GM19372 (cell line): ENCODE results near the gene DOCK10.

Experiments used
- ATAC-seq: cut with Tn5 transposase; IDR thresholded peaks from one replicate; pipeline ENCODE4 v1.9.1; 2021; ENCODE audit warnings: mild to moderate bottlenecking, low read depth, moderate library complexity; ENCODE audit not compliant: unreplicated experiment

The DOCK10 gene

DNA sequence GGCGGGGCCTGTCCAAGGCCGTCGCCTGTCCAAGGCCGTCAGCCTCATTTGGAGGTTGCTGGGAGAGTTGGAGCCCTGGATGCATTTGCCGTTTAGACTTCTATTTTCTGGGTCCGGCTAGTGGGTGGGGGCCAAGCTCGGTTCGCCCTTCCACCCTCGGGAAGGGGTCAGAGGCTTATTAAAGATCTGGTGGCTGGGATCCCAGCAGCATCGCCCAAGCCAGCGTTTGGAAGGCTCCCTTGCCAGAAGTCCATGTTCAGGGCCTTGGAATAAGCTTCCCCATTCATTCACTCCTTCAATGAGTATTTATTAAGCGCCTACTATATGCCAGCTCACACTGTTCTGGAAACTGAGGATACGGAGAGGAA is 516 bp upstream of the DOCK10 start:
- no peak for ATAC-seq

- peak; percentile 54 for ATAC-seq
Observed at GRCh38 chr2:225041207-225041850, 939 bp downstream of the DOCK10 start.

GRCh38 chr2:225040856-225041206 is 1.4 kb downstream of the DOCK10 start:
- ATAC-seq: peak; percentile 10

DNA sequence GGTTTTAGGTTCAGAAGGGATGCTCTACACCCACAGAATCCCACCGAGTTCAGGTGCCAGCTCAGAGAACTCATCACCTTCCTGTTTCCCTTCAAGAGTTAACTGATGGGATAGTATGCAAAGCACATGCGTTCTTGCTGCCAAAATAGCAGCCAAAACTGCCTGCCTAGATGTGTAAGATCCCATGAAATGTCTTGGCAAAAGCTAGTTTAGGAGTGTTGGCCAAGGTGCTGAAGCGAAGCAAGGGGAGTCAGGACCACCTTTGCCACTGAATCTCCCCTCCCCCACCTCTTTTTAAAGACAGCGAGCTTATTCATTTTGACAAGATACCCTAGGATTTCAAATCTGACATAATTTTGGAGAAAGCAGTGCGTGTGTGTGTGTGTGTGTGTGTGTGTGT is 2.1 kb downstream of the DOCK10 start:
- no peak for ATAC-seq

- ATAC-seq: no peak
Observed at GRCh38 chr2:225038231-225038523, 4.1 kb downstream of the DOCK10 start.

- no peak for ATAC-seq
Observed at GRCh38 chr2:225037415-225038230, 4.6 kb downstream of the DOCK10 start.

GRCh38 chr2:225036431-225036830 is 5.8 kb downstream of the DOCK10 start:
- ATAC-seq: no peak

- ATAC-seq: no peak
Observed at GRCh38 chr2:225033440-225034318, 8.6 kb downstream of the DOCK10 start.

DNA sequence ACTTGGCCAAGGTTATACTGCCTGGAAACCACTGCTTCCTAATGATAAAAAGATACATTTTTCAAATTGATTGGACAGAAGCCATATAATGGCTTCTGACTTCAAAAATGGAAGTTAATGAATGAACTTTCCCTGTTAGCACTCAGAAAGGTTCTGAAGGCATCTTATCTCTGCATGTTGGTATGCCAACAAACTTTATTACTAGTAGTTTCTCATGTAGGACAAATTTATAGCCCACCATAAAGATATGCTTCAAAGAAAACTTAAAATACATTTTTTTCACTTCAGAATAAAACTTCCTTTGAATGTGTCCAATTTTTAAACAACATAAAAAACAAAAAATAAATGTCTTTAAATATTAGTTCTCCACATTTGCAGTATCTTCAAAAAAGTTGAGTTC is 10.0 kb downstream of the DOCK10 start:
- no peak for ATAC-seq

GRCh38 chr2:225031599-225031998 is 10.7 kb downstream of the DOCK10 start:
- ATAC-seq: no peak

GRCh38 chr2:225030893-225031292 is 11.4 kb downstream of the DOCK10 start:
- no peak for ATAC-seq

DNA sequence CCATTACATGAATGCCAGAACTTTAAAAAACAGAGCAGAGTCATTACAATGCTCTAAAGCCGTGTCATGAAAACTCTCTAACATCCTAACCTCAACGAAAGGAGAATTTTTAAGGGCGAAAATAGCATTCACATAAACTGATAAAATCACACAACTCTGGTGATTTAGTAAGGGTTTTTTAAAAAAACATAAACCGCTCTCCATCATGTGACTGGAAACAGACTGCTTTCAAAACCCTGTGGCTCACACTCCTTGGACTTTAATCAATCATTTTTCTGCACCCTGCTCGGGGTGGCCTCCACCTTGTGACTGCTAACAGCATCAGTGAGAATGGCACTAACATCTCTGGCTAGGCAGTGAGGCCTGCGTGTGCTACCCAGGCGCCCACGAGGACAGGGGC is 12.1 kb downstream of the DOCK10 start:
- ATAC-seq: no peak

- ATAC-seq: no peak
Observed at GRCh38 chr2:225028572-225028971, 13.7 kb downstream of the DOCK10 start.

DNA sequence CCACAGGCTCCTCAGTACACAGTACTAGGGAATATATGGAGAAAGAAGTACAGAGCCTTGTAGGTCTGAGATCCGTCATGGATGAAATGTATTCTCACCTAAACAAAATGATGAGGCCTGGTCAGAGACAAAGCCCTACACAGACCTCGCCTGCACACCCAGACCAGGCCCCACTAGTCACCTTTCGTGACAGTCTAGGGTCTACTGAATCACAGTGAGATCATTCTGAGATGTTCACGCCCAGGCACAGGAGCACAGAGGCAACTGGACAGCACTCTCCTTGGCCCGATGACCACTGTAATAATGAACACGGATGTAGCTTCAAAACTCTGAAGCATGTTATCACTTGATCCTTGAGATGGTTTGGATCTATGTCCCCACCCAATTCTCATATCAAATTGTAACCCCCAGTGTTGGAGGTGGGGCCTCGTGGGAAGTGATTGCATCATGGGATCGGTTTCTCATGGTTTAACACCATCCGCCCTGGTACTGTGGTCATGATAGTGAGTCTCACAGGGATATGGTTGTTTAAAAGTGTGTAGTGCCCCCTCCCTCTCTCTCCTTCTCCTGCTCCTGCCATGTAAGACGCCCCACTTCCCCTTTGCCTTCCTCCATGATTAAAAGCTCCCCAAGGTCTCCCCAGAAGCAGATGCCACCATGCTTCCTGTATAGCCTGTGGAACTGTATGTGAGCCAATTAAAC is 15.1 kb downstream of the DOCK10 start:
- no peak for ATAC-seq

- no peak for ATAC-seq
Observed at GRCh38 chr2:225025917-225026571, 16.2 kb downstream of the DOCK10 start.

- no peak for ATAC-seq
Observed at GRCh38 chr2:225022188-225022587, 20.1 kb downstream of the DOCK10 start.

DNA sequence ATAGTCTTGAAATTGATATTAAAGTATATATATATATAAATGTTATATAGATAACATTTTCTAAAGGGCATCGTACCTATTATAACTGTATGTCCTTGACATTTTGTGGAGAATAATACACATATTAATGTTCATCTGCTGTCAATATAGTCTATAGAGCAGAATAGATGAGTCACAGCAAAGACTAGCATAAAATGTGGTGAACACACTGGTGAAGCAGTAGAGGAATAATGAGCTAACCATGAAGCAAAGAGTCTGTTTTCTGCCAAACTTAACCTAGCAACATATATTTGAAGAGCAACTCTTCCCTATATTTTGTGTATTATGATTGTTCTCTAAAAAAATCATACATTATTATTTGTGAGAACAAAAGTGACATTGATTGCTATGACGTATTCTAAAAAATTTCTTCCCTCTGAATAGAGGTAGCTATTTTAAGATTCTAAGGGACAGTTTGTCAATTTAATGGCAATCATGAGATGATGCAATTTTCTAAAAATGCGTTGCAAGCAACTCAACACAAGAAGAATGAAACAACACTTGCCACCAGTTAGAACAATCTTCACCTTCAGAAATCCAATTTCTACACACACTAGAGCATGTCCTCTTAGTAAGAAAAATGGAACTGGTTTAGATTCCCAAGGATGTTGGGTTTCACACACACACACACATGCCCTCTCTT is 22.0 kb downstream of the DOCK10 start:
- ATAC-seq: no peak

GRCh38 chr2:225019105-225019504 is 23.2 kb downstream of the DOCK10 start:
- no peak for ATAC-seq

DNA sequence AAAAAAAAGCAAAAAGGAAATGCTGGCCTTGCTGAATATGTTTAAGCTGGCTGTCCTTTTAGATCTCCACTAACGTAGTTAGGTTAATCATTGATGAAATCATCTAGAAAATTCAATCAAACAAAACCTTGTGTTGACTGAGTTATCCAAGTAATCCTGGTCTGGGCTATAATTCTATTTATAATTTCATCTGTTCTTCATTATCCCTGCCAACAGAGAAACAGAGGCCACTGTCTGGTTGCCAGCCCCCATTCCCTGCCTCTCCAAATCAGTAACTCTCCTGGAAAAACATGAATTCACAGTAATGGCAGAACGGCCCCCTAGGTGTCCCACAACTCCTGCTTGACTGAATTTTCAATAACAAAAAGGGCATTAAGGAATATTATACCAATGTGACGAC is 24.6 kb downstream of the DOCK10 start:
- no peak for ATAC-seq
